Measurements from ENCODE around the gene JOSD2.

Gene JOSD2

DNA sequence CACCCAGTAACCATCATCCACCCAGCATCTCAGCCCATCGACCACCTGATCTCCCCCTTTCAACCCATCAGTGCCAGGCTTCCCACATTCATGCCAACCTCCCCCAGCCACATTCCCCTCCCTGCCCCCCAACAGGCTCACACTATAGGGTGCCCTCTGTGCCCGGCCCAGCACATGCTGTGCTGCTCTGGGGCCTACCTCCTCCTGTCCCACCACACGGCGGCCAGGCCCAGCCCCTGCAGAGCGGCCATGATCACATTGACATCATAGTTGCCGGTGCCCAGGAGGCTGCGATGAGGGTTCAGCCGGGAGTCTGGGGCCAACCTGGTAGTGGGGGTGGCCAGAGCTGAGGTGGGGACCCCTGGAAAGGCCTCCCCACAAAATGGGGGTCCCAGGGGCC, 3.6 kb downstream of the JOSD2 start:
- TF ChIP-seq, protein P1, sequence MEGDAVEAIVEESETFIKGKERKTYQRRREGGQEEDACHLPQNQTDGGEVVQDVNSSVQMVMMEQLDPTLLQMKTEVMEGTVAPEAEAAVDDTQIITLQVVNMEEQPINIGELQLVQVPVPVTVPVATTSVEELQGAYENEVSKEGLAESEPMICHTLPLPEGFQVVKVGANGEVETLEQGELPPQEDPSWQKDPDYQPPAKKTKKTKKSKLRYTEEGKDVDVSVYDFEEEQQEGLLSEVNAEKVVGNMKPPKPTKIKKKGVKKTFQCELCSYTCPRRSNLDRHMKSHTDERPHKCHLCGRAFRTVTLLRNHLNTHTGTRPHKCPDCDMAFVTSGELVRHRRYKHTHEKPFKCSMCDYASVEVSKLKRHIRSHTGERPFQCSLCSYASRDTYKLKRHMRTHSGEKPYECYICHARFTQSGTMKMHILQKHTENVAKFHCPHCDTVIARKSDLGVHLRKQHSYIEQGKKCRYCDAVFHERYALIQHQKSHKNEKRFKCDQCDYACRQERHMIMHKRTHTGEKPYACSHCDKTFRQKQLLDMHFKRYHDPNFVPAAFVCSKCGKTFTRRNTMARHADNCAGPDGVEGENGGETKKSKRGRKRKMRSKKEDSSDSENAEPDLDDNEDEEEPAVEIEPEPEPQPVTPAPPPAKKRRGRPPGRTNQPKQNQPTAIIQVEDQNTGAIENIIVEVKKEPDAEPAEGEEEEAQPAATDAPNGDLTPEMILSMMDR (IDR thresholded peaks at IDR 0.05; ENCODE audit: borderline replicate concordance, insufficient read depth, low read depth, low read length) = no peak
- H3K4me3 ChIP-seq (ENCODE audit: low read depth, low read length) = no peak overlapping the region

DNA sequence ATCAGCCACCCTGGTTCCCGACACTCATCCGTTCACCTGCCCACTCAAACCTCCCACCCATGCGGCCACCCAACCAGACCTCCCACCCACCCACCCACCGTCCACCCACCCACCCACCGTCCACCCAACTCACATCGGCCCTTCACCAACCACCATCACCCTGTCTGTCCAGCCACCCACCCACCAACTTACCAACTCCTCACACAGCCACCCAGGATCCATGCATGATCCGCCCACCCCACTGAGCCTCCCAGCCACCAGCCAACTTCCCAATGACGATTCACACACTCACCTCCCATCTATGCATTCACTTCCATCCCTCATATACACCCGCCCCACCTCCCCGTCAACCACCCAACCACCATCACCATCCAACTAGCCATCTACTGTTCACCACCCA, 4.3 kb downstream of the JOSD2 start:
- TF ChIP-seq, protein P1 (IDR thresholded peaks at IDR 0.05; ENCODE audit: borderline replicate concordance, insufficient read depth, low read depth, low read length) = no peak
- H3K4me3 ChIP-seq (ENCODE audit: low read depth, low read length) = no peak overlapping the region

DNA sequence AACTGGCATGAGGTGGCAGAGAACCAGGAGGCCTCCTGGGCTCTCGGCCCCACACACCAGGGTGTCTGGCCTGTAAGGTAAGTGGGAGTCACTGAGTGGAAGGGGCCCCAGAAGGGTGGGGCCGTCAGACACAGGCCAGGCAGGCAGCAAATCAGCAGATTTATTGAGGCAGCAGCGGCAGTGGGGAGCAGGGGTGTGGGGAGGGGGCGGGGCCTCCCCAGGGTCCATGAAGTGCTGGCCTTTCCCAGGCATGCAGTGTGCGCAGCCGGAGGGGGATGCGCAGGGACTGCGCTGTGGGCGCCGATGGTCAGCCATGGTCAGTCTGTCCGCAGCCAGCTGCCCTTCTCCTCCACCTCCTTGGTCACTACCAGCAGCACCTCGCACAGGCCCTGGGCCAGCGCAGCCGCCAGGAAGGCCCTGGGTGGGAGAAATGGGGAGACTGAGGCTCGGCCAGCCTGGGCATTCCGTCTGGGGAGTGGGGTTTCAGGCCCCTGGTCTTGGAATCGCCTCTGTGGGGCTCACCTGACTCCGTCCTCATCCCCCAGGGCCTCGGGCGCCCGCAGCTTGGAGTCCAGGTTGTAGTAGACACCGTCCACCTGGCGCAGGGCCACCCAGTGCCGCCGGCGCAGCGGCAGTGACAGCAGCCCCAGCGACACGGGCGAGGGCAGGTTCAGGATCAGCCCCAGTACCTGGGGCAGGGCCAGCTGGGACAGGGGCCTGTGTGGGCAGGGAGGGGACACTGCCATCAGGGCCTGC, 5.0 kb downstream of the JOSD2 start:
- no peak overlapping the region for H3K4me3 ChIP-seq (ENCODE audit: low read depth, low read length)
- TF ChIP-seq, protein P1 (IDR thresholded peaks at IDR 0.05; ENCODE audit: borderline replicate concordance, insufficient read depth, low read depth, low read length) = no peak

DNA sequence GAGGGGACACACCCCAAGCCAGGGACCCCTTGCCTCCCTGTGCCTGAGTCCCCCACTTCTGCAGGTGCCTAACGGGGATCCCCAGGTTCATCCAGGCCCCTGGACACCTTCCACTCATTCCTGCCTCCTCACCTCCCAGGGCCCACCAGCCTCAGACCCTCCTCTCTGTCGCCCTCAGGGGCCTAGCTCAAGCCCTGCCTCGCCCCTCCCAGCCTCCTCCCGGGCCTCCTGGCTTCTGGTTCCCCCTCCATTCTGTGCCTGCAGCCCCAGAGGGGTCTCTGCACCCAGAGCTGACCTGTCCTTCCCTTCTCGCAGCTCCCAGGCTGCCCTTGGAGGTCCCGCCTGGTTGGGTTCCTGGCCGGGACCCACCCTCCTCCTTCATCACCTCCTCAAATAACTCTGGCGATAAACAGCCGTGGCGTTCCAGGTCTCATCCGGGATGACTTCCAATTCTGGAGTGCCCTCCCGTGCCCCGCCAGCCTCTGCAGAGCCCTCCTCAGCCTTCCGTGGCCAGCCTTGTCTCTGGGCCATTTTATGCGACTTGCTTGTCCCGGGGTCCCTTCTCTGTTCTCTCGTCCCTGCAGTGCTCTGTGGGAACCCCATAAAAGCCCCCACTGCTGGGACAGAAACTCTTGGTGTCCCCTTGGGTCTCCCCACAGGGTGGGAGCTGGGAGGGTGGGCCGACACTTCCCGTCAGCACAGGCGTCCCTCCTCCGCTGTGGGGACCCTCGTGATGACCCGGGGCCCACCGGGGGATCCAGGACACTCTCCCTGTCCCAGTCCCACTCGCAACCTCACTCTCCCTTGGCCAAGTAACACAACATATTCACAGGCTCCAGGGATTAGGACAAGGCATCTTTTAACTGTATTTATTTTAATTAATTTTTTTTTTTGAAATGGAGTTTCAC, 9.2 kb downstream of the JOSD2 start:
- H3K4me3 ChIP-seq (ENCODE audit: low read depth, low read length) = no peak overlapping the region
- TF ChIP-seq, protein P1 (IDR thresholded peaks at IDR 0.05; ENCODE audit: borderline replicate concordance, insufficient read depth, low read depth, low read length) = no peak

DNA sequence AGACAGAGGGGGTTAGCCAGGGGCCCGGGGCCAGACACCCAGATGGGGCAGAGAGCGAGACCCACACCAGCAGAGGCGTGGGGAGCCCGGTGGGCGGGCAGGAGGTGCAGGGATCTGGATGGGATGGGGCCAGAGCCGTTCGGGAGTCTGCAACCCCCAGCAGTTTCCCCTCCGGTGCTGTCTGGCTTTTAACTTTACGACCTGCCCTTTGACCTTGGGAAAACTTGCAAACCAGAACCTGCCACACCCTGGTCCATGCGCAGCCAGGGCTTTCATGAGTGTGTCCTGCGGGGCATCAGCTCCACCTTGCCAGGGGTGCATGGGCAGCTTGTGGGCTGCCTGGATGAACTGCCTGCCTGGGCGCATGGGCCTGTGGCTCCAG, 9.8 kb downstream of the JOSD2 start:
- TF ChIP-seq, protein P1 (IDR thresholded peaks at IDR 0.05; ENCODE audit: borderline replicate concordance, insufficient read depth, low read depth, low read length) = no peak
- no peak overlapping the region for H3K4me3 ChIP-seq (ENCODE audit: low read depth, low read length)

DNA sequence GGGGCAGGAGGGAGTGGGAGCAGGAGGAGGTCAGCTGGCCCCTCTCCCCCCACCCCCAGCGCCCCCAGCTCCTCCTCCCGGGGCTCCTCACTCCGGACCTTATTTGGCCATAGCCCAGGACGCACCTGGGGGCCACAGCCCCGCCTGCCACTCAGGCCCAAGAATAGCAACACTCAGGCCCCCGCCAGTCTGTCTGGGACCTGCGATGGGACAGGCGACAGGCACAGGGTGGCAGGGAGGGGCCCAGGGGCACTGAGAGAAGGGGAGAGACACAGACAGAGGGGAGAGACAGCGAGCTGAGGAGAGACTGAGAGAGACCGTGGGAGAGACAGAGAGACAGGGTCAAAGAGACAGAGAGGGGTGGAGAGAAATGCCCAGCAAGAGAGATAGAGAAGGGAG, 10.2 kb downstream of the JOSD2 start:
- TF ChIP-seq, protein P1 (IDR thresholded peaks at IDR 0.05; ENCODE audit: borderline replicate concordance, insufficient read depth, low read depth, low read length) = no peak
- H3K4me3 ChIP-seq (ENCODE audit: low read depth, low read length) = no peak overlapping the region
